ENCODE results near the gene ARHGAP33.
A peak's percentile ranks its signal among the peaks of the same experiment; 100 is the strongest.
"Not testable (repeated sequence)": the region's sequence is repeated elsewhere in the genome, so short reads cannot be mapped to it uniquely, and the experiment has no call there.

The ARHGAP33 gene

GRCh38 chr19:35789978-35790944, 14.9 kb downstream of the ARHGAP33 start:
- no peak for FAIRE-seq
- TF ChIP-seq CTCF (IDR thresholded peaks at IDR 0.05; ENCODE audit: insufficient read depth, missing control alignments) = no peak

GRCh38 chr19:35790981-35791813, 15.8 kb downstream of the ARHGAP33 start:
- DNase-seq (ENCODE audit: insufficient read length, low spot score) (no peak), FAIRE-seq (no peak)
- peak; percentile 21 for TF ChIP-seq CTCF (IDR thresholded peaks at IDR 0.05; ENCODE audit: insufficient read depth, missing control alignments)

More at GRCh38 chr19:35789978-35790944, 14.9 kb downstream of the ARHGAP33 start:
- DNase-seq (ENCODE audit: insufficient read length, low spot score) = no peak

GRCh38 chr19:35791814-35792279, 16.5 kb downstream of the ARHGAP33 start:
- FAIRE-seq = no peak
- DNase-seq (ENCODE audit: insufficient read length, low spot score) = no peak
- TF ChIP-seq CTCF (IDR thresholded peaks at IDR 0.05; ENCODE audit: insufficient read depth, missing control alignments) = no peak

- DNase-seq (ENCODE audit: insufficient read length, low spot score) (no peak), FAIRE-seq (no peak)
- TF ChIP-seq CTCF (IDR thresholded peaks at IDR 0.05; ENCODE audit: insufficient read depth, missing control alignments) = no peak
Measured at GRCh38 chr19:35792312-35792711, 16.9 kb downstream of the ARHGAP33 start.

GRCh38 chr19:35792888-35793287, 17.5 kb downstream of the ARHGAP33 start:
- TF ChIP-seq CTCF (IDR thresholded peaks at IDR 0.05; ENCODE audit: insufficient read depth, missing control alignments) = no peak
- DNase-seq (ENCODE audit: insufficient read length, low spot score) = no peak
- no peak for FAIRE-seq

- FAIRE-seq (no peak), DNase-seq (ENCODE audit: insufficient read length, low spot score) (no peak)
- TF ChIP-seq CTCF (IDR thresholded peaks at IDR 0.05; ENCODE audit: insufficient read depth, missing control alignments) = no peak
Measured at GRCh38 chr19:35793381-35794165, 18.2 kb downstream of the ARHGAP33 start.

- not testable (repeated sequence) for DNase-seq (ENCODE audit: insufficient read length, low spot score)
Measured at GRCh38 chr19:35795564-35795963, 20.2 kb downstream of the ARHGAP33 start.

More at GRCh38 chr19:35795564-35795963, 20.2 kb downstream of the ARHGAP33 start:
- not testable (repeated sequence) for FAIRE-seq
